Adrenal gland (tissue), 12 donors: Measurements from ENCODE around the gene CALM1. TPM values are rescaled to one million over a fixed set of nuclear protein-coding genes. Genes with fewer than 3 reads are reported as not detected.

Experiments used
- DNase-seq, 7 donors: peaks; one replicate each; pipeline ENCODE4 v3.0.0-alpha.2; 2019 to 2020
- H3K27ac ChIP-seq, 5 donors: fragments of 200-600 bp; sonication (generic) in 4 of 5; 1 replicate in 3 of 5; 2 replicates in 2 of 5; pipeline versions ENCODE4 v1.5.1 to v1.8.0; 2016 to 2020; ENCODE audit warnings: mild to moderate bottlenecking in 1 of 5
- H3K27me3 ChIP-seq: fragments of 200-600 bp; 2 replicates; pipeline ENCODE4 v1.8.0; 2021
- H3K36me3 ChIP-seq, 2 donors: fragments of 200-600 bp; replicated peaks in 1 of 2; 1 replicate in 1 of 2; 2 replicates in 1 of 2; pipeline versions ENCODE4 v1.5.1 to v1.8.0; 2018 to 2022
- H3K4me1 ChIP-seq, 2 donors: fragments of 200-600 bp; replicated peaks in 1 of 2; 1 replicate in 1 of 2; 2 replicates in 1 of 2; pipeline versions ENCODE4 v1.5.1 to v1.8.0; 2018 to 2021
- H3K4me3 ChIP-seq, 4 donors: fragments of 200-600 bp; sonication (generic) in 3 of 4; one replicate each; pipeline ENCODE4 v1.5.1; 2016 to 2018
- H3K9me3 ChIP-seq, 3 donors: fragments of 200-600 bp; sonication (generic) in 1 of 3; replicated peaks in 1 of 3; 1 replicate in 2 of 3; 2 replicates in 1 of 3; pipeline versions ENCODE4 v1.5.1 to v1.8.0; 2016 to 2021
- POLR2A ChIP-seq, 2 donors: fragments of 450-650 bp; IDR thresholded peaks; one replicate each; pipeline ENCODE4 v1.6.1; 2017; ENCODE audit warnings: antibody characterized with exemption in 2 of 2, mild to moderate bottlenecking in 2 of 2, moderate library complexity in 1 of 2
- WGBS, 4 donors: extraction: QIAGEN DNeasy Blood & Tissue Kit in 2 of 4; methylation state at CpG; one replicate each; pipeline versions ENCODE4 v1.1.5 to v1.1.7; 2013 to 2017; 5-methylcytosine and 5-hydroxymethylcytosine counted together
- intact Hi-C, 2 donors: fragments of 100-400 bp; cut with DNase I; formaldehyde crosslinking; loops; one replicate each; pipeline versions ENCODE4 v1.14.1 to v1.15.0; 2022 to 2023
- polyA plus RNA-seq, 3 donors: library from polyadenylated mRNA; stranded (reverse); fragments of 200-250 nt in 2 of 3; fragments of 350-450 nt in 1 of 3; fragmentation: Illumina TruSeq in 1 of 3; extraction: RNeasy Lipid Tissue Mini Kit (QIAGEN cat#74804) in 1 of 3; gene quantifications; one replicate each; pipeline ENCODE4 v1.2.3, GENCODE V29; 2013 to 2014
- total RNA-seq, 9 donors: library from RNA; depleted of rRNA in 4 of 9; stranded (reverse); fragments of >200 nt in 4 of 9; fragments of 120-200 nt in 1 of 9; fragmentation: NEBNext Ultra II Directional in 1 of 9; extraction: Animal tissue kit (Norgen Biotek cat#: 25700) in 1 of 9; gene quantifications; one replicate each; pipeline versions ENCODE4 v1.1.0 to v1.2.4, GENCODE V29; 2013 to 2023
- TF ChIP-seq, protein P1 (sequence below), 6 experiments: fragments of 450-650 bp in 4 of 6; fragments of 200-600 bp in 2 of 6; sonication (generic) in 1 of 6; IDR thresholded peaks; 1 replicate in 5 of 6; 2 replicates in 1 of 6; pipeline versions ENCODE4 v1.5.1 to v1.8.0; 2016 to 2021; ENCODE audit warnings: antibody characterized with exemption in 6 of 6, mild to moderate bottlenecking in 2 of 6, moderate library complexity in 1 of 6
- donor health status: healthy with polysubstance abuse.
- donor health status: Bipolar disorder and iron deficiency.
- donor health status: DM: yes; HTN: yes; CAD: no.
- donor health status: DM: no; HTN: no; CAD: no.
- donor health status: DM: no; HTN: no; CAD: no.
- donor health status: DM: yes; HTN: yes; CAD: no.

The CALM1 gene
- total and polyA plus RNA-seq, 12 donors = 153 to 402 (median 232) TPM

DNA sequence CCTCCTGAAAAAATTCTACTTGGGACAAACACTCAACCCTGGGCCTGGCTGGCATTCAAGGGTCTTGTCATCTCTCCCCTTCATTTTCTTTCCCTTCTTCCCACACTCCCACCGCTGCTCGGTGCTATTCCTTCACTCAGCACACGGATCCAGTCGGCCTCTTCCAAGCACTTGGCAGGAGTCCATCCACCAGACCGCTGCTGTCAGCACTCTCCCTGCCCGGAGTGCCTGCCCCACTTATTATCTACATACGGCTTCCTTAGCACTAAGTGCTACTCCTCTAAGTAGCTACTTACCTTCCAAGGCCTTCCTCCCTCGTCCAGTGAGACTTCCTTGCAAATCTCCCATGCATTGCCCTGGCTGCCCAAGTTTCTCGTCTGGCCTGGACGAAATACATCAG lies 29.8 kb downstream of the CALM1 start:
- Histone ChIP-seq H3K36me3 (no peaks in the 10 kb centered on the region), H3K4me3 (no peak overlapping the region), H3K27ac (no peak overlapping the region), H3K27me3 (no peaks in the 10 kb centered on the region), H3K4me1 (no peaks in the 10 kb centered on the region), H3K9me3 (no peaks in the 10 kb centered on the region)
- intact Hi-C loops = no loop called here
- 46 to 56% (median 49%) methylated on average over 10 of the region's 10 CpGs for WGBS, 4 donors
- TF ChIP-seq, protein P1, sequence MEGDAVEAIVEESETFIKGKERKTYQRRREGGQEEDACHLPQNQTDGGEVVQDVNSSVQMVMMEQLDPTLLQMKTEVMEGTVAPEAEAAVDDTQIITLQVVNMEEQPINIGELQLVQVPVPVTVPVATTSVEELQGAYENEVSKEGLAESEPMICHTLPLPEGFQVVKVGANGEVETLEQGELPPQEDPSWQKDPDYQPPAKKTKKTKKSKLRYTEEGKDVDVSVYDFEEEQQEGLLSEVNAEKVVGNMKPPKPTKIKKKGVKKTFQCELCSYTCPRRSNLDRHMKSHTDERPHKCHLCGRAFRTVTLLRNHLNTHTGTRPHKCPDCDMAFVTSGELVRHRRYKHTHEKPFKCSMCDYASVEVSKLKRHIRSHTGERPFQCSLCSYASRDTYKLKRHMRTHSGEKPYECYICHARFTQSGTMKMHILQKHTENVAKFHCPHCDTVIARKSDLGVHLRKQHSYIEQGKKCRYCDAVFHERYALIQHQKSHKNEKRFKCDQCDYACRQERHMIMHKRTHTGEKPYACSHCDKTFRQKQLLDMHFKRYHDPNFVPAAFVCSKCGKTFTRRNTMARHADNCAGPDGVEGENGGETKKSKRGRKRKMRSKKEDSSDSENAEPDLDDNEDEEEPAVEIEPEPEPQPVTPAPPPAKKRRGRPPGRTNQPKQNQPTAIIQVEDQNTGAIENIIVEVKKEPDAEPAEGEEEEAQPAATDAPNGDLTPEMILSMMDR (IDR thresholded peaks at IDR 0.05) = no peak
- TF ChIP-seq POLR2A (IDR thresholded peaks at IDR 0.05) = no peak
- DNase-seq = peak in 5 of 7 donors; percentile 35 to 67 (median 47)

GRCh38 chr14:90427848-90428426 lies 31.1 kb downstream of the CALM1 start:
- no peak for DNase-seq
- TF ChIP-seq, protein P1 (IDR thresholded peaks at IDR 0.05) = no peak
- no peak for TF ChIP-seq POLR2A (IDR thresholded peaks at IDR 0.05)

GRCh38 chr14:90428676-90429075 lies 31.8 kb downstream of the CALM1 start:
- Histone ChIP-seq H3K27ac (no peak overlapping the region), H3K4me1 (no peaks in the 10 kb centered on the region), H3K36me3 (no peaks in the 10 kb centered on the region), H3K27me3 (no peaks in the 10 kb centered on the region), H3K4me3 (no peak overlapping the region), H3K9me3 (no peaks in the 10 kb centered on the region)
- intact Hi-C loops = no loop called here
- TF ChIP-seq POLR2A (IDR thresholded peaks at IDR 0.05) = no peak
- TF ChIP-seq, protein P1 (IDR thresholded peaks at IDR 0.05) = no peak
- DNase-seq = no peak
- WGBS, 4 donors = 88 to 98% (median 94%) methylated on average over 2 of the region's 2 CpGs

More at GRCh38 chr14:90427848-90428426, 31.1 kb downstream of the CALM1 start:
- no peaks in the 10 kb centered on the region for H3K4me1 ChIP-seq
- H3K4me3 ChIP-seq = no peak overlapping the region
- no peak overlapping the region for H3K27ac ChIP-seq
- intact Hi-C loops = no loop called here
- WGBS, 4 donors = 58 to 75% (median 62%) methylated on average over 8 to 12 of the region's 12 CpGs
- no peaks in the 10 kb centered on the region for H3K9me3 ChIP-seq
- H3K36me3 ChIP-seq = no peaks in the 10 kb centered on the region
- H3K27me3 ChIP-seq = no peaks in the 10 kb centered on the region

DNA sequence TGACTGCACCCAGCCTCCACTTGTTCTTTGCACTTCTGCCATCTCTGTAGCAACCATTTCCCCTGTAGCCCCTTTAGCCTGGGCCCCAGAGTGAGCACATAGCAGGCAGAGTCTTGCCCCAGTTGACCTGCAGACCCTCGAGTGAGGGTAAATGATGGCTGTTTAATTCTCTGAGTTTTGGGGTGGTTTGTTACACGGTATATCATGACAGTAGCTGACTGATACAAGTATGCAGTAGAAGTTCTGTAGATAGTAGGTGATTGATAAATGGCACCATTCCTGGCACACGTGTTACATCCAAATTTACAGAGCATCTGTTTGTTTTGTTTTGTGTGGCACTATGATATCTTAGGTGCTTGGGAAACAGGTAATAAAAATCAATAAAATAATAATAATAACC lies 32.4 kb downstream of the CALM1 start:
- H3K36me3 ChIP-seq = no peaks in the 10 kb centered on the region
- no peak for DNase-seq
- TF ChIP-seq, protein P1 (IDR thresholded peaks at IDR 0.05) = no peak
- intact Hi-C loops = no loop called here
- no peaks in the 10 kb centered on the region for H3K27me3 ChIP-seq
- H3K27ac ChIP-seq = no peak overlapping the region
- H3K4me3 ChIP-seq = no peak overlapping the region
- WGBS, 4 donors = 78 to 93% (median 87%) methylated on average over 2 to 3 of the region's 3 CpGs
- H3K4me1 ChIP-seq = no peaks in the 10 kb centered on the region
- no peaks in the 10 kb centered on the region for H3K9me3 ChIP-seq
